ENCODE measurements around the gene CCND1. TPM values are rescaled to one million over a fixed set of nuclear protein-coding genes. Genes with fewer than 3 reads are reported as not detected.

CCND1 gene
- total and polyA plus RNA-seq, 9 of the 15 experiments (the other 6 are each of a cell fraction or from before 2014, with no cell fraction given): 0.04 to 23.3 (median 3.8) TPM

- TF ChIP-seq TARDBP (IDR thresholded peaks at IDR 0.05): 0 out of 2 replicates have a peak, but pooled peaks have one; percentile 28
- 0 out of 4 replicates have a peak, but pooled peaks have one; percentile 24 to 36 for TF ChIP-seq SIN3A (IDR thresholded peaks at IDR 0.05; ENCODE audit: borderline replicate concordance in 2 of 2, control insufficient read depth in 1 of 2, low read depth in 2 of 2, low read length in 2 of 2)
- TF ChIP-seq CREB1 (IDR thresholded peaks at IDR 0.05): peak; percentile 21; the same call in 1 of the 2 replicates
- TF ChIP-seq CREB1 (CRISPR knock-in tag; IDR thresholded peaks at IDR 0.05): no peak
- TF ChIP-seq MXD1 (CRISPR knock-in tag; IDR thresholded peaks at IDR 0.05; ENCODE audit: borderline replicate concordance, poor library complexity, severe bottlenecking): no peak
- peak; percentile 66 for TF ChIP-seq ZNF263 (CRISPR knock-in tag; IDR thresholded peaks at IDR 0.05; ENCODE audit: borderline replicate concordance)
- TF ChIP-seq FIP1L1 (IDR thresholded peaks at IDR 0.05; ENCODE audit: low read depth, low read length, poor library complexity, severe bottlenecking): peak; percentile 87
- 0 out of 2 replicates have a peak, but pooled peaks have one; percentile 45 for TF ChIP-seq RBFOX2 (IDR thresholded peaks at IDR 0.05; ENCODE audit: low read depth, low read length)
- no peak for TF ChIP-seq YBX1 (IDR thresholded peaks at IDR 0.05)
- TF ChIP-seq ZNF696 (CRISPR knock-in tag; conservative IDR thresholded peaks at IDR 0.05): no peak
- TF ChIP-seq ZBTB33 (CRISPR knock-in tag; IDR thresholded peaks at IDR 0.05): peak; percentile 20; the same call in 1 of the 2 replicates
- TF ChIP-seq ZFPM2 (CRISPR knock-in tag; IDR thresholded peaks at IDR 0.05): no peak
- TF ChIP-seq, protein P1, sequence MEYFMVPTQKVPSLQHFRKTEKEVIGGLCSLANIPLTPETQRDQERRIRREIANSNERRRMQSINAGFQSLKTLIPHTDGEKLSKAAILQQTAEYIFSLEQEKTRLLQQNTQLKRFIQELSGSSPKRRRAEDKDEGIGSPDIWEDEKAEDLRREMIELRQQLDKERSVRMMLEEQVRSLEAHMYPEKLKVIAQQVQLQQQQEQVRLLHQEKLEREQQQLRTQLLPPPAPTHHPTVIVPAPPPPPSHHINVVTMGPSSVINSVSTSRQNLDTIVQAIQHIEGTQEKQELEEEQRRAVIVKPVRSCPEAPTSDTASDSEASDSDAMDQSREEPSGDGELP (CRISPR knock-in tag; IDR thresholded peaks at IDR 0.05; ENCODE audit: borderline replicate concordance): peak; percentile 68; the same call in 1 of the 2 replicates
- TF ChIP-seq DEAF1 (CRISPR knock-in tag; IDR thresholded peaks at IDR 0.05): peak; percentile 87
- TF ChIP-seq, protein P2, sequence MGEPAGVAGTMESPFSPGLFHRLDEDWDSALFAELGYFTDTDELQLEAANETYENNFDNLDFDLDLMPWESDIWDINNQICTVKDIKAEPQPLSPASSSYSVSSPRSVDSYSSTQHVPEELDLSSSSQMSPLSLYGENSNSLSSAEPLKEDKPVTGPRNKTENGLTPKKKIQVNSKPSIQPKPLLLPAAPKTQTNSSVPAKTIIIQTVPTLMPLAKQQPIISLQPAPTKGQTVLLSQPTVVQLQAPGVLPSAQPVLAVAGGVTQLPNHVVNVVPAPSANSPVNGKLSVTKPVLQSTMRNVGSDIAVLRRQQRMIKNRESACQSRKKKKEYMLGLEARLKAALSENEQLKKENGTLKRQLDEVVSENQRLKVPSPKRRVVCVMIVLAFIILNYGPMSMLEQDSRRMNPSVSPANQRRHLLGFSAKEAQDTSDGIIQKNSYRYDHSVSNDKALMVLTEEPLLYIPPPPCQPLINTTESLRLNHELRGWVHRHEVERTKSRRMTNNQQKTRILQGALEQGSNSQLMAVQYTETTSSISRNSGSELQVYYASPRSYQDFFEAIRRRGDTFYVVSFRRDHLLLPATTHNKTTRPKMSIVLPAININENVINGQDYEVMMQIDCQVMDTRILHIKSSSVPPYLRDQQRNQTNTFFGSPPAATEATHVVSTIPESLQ (CRISPR knock-in tag; IDR thresholded peaks at IDR 0.05): peak; percentile 35; the same call in 1 of the 2 replicates
- TF ChIP-seq BHLHE40 (IDR thresholded peaks at IDR 0.05; ENCODE audit: low read length): 0 out of 2 replicates have a peak, but pooled peaks have one; percentile 32
- TF ChIP-seq SMC3 (conservative IDR thresholded peaks at IDR 0.05; ENCODE audit: insufficient read depth, low read depth, low read length): peak; percentile 96
- TF ChIP-seq ZNF146 (CRISPR knock-in tag; IDR thresholded peaks at IDR 0.05; ENCODE audit: unreplicated experiment): no peak
- TF ChIP-seq SRF (CRISPR knock-in tag; IDR thresholded peaks at IDR 0.05): no peak
- TF ChIP-seq SMAD4 (CRISPR knock-in tag; conservative IDR thresholded peaks at IDR 0.05): peak; percentile 52; the same call in 1 of the 2 replicates
Measured at GRCh38 chr11:69642913-69643632, 2.1 kb downstream of the CCND1 start (continued).
